ENCODE measurements around the gene TMEM129.

- TF ChIP-seq PRDM4 (tag by site-specific recombination; IDR thresholded peaks at IDR 0.05) = no peak
- TF ChIP-seq BCL11A (tag by site-specific recombination; IDR thresholded peaks at IDR 0.05; ENCODE audit: low read depth) = no peak
- no peak for TF ChIP-seq TRIM28 (IDR thresholded peaks at IDR 0.05; ENCODE audit: borderline replicate concordance, low read length)
- no peak for TF ChIP-seq ZNF311 (tag by site-specific recombination; IDR thresholded peaks at IDR 0.05; ENCODE audit: borderline replicate concordance)
- no peak for TF ChIP-seq ZNF121 (tag by site-specific recombination; IDR thresholded peaks at IDR 0.05)
- TF ChIP-seq CTCF (tag by site-specific recombination; IDR thresholded peaks at IDR 0.05) = no peak
- no peak for TF ChIP-seq YY1 (tag by site-specific recombination; IDR thresholded peaks at IDR 0.05)
- TF ChIP-seq ZNF138 (tag by site-specific recombination; IDR thresholded peaks at IDR 0.05; ENCODE audit: borderline replicate concordance) = no peak
- no peak for TF ChIP-seq ZNF510 (tag by site-specific recombination; IDR thresholded peaks at IDR 0.05; ENCODE audit: insufficient replicate concordance)
- TF ChIP-seq, protein P1, sequence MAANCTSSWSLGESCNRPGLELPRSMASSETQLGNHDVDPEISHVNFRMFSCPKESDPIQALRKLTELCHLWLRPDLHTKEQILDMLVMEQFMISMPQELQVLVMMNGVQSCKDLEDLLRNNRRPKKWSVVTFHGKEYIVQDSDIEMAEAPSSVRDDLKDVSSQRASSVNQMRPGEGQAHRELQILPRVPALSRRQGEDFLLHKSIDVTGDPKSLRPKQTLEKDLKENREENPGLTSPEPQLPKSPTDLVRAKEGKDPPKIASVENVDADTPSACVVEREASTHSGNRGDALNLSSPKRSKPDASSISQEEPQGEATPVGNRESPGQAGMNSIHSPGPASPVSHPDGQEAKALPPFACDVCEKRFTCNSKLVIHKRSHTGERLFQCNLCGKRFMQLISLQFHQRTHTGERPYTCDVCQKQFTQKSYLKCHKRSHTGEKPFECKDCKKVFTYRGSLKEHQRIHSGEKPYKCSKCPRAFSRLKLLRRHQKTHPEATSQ (tag by site-specific recombination; IDR thresholded peaks at IDR 0.05) = no peak
Observed at GRCh38 chr4:1678244-1678643, 42.9 kb downstream of the TMEM129 start.
